Trophoblast cell (in vitro differentiated cells and primary cell): ENCODE data around the gene NTN4.
A peak's percentile ranks its signal among the peaks of the same experiment; 100 is the strongest.

ENCODE experiments used
- DNase-seq, 2 donors: peaks; one replicate each; pipeline ENCODE4 v3.0.0-alpha.2; 2016
- H2AFZ ChIP-seq: 2 replicates; pipeline ENCODE4 v1.6.1; 2013; ENCODE audit warnings: low read length, moderate library complexity, mild to moderate bottlenecking; ENCODE audit not compliant: insufficient read depth, poor library complexity
- H2AK5ac ChIP-seq: 2 replicates; pipeline ENCODE4 v1.6.1; 2013; ENCODE audit warnings: mild to moderate bottlenecking, low read length
- H2BK120ac ChIP-seq: 2 replicates; pipeline ENCODE4 v1.6.1; 2013; ENCODE audit warnings: low read length, mild to moderate bottlenecking, moderate library complexity; ENCODE audit not compliant: insufficient read depth, poor library complexity
- H2BK12ac ChIP-seq: 2 replicates; pipeline ENCODE4 v1.6.1; 2013; ENCODE audit warnings: mild to moderate bottlenecking, low read length, moderate library complexity
- H2BK5ac ChIP-seq: 2 replicates; pipeline ENCODE4 v1.6.1; 2013; ENCODE audit warnings: low read length, low read depth, moderate library complexity, mild to moderate bottlenecking; ENCODE audit not compliant: poor library complexity
- H3K14ac ChIP-seq: 2 replicates; pipeline ENCODE4 v1.6.1; 2013; ENCODE audit warnings: mild to moderate bottlenecking, low read length
- H3K18ac ChIP-seq: 2 replicates; pipeline ENCODE4 v1.6.1; 2013; ENCODE audit warnings: mild to moderate bottlenecking, low read length
- H3K23ac ChIP-seq: 2 replicates; pipeline ENCODE4 v1.6.1; 2013; ENCODE audit warnings: low read length
- H3K27ac ChIP-seq: 2 replicates; pipeline ENCODE4 v1.5.1; 2013; ENCODE audit warnings: low read depth, mild to moderate bottlenecking, inconsistent platforms, low read length, moderate library complexity
- H3K27me3 ChIP-seq: 2 replicates; pipeline ENCODE4 v1.6.1; 2013; ENCODE audit warnings: inconsistent platforms, mild to moderate bottlenecking, low read length, moderate library complexity; ENCODE audit not compliant: insufficient read depth
- H3K36me3 ChIP-seq, 2 experiments: 1 replicate in 1 of 2; 2 replicates in 1 of 2; pipeline ENCODE4 v1.6.1; 2013; ENCODE audit warnings: low read length in 2 of 2, mild to moderate bottlenecking in 2 of 2, moderate library complexity in 1 of 2; ENCODE audit not compliant: insufficient read depth in 2 of 2, control insufficient read depth in 1 of 2
- H3K4ac ChIP-seq: 2 replicates; pipeline ENCODE4 v1.6.1; 2013; ENCODE audit warnings: low read depth, mild to moderate bottlenecking, low read length, moderate library complexity
- H3K4me1 ChIP-seq, 2 experiments: 1 replicate in 1 of 2; 2 replicates in 1 of 2; pipeline ENCODE4 v1.6.1; 2013; ENCODE audit warnings: low read length in 2 of 2, mild to moderate bottlenecking in 2 of 2, moderate library complexity in 1 of 2; ENCODE audit not compliant: insufficient read depth in 2 of 2, control insufficient read depth in 1 of 2
- H3K4me2 ChIP-seq: 2 replicates; pipeline ENCODE4 v1.6.1; 2013; ENCODE audit warnings: inconsistent platforms, mild to moderate bottlenecking, low read length, moderate library complexity
- H3K4me3 ChIP-seq: 2 replicates; pipeline ENCODE4 v1.5.1; 2013; ENCODE audit warnings: mild to moderate bottlenecking, low read depth, low read length, inconsistent platforms
- H3K79me1 ChIP-seq: one replicate; pipeline ENCODE4 v1.6.1; 2013; ENCODE audit warnings: low read length
- H3K79me2 ChIP-seq: 2 replicates; pipeline ENCODE4 v1.6.1; 2013; ENCODE audit warnings: low read length, mild to moderate bottlenecking; ENCODE audit not compliant: control insufficient read depth, insufficient read depth, poor library complexity
- H3K9ac ChIP-seq: 2 replicates; pipeline ENCODE4 v1.6.1; 2013; ENCODE audit warnings: mild to moderate bottlenecking, low read length
- H3K9me3 ChIP-seq: 2 replicates; pipeline ENCODE4 v1.6.1; 2013; ENCODE audit warnings: low read depth, mild to moderate bottlenecking, control low read depth, inconsistent platforms, low read length; ENCODE audit not compliant: insufficient read depth
- H4K12ac ChIP-seq: 2 replicates; pipeline ENCODE4 v1.6.1; 2013; ENCODE audit warnings: low read depth, mild to moderate bottlenecking, low read length, moderate library complexity
- H4K8ac ChIP-seq: 2 replicates; pipeline ENCODE4 v1.6.1; 2013; ENCODE audit warnings: low read depth, mild to moderate bottlenecking, low read length, moderate library complexity
- H4K91ac ChIP-seq: one replicate; pipeline ENCODE4 v1.6.1; 2013; ENCODE audit warnings: low read depth, mild to moderate bottlenecking, low read length, moderate library complexity
- WGBS: extraction: QIAGEN DNeasy Blood & Tissue Kit; methylation state at CpG from one replicate; pipeline ENCODE4 v1.1.7; 2013; ENCODE audit warnings: missing lambda C conversion rate; ENCODE audit not compliant: insufficient read length, insufficient coverage; ENCODE audit errors: extremely low coverage; 5-methylcytosine and 5-hydroxymethylcytosine counted together

NTN4 gene

GRCh38 chr12:95626854-95627253 lies 163.7 kb downstream of the NTN4 start:
- Histone ChIP-seq H2BK5ac (no peak overlapping the region), H3K18ac (no peak overlapping the region), H3K36me3 (no peaks in the 10 kb centered on the region), H3K4me2 (no peak overlapping the region), H3K14ac (no peak overlapping the region), H3K27ac (no peak overlapping the region), H3K23ac (no peak overlapping the region), H2BK120ac (no peak overlapping the region), H2BK12ac (no peak overlapping the region), H4K8ac (no peak overlapping the region), H4K12ac (no peak overlapping the region), H3K79me2 (no peaks in the 10 kb centered on the region), H3K27me3 (no peaks in the 10 kb centered on the region), H3K4me3 (no peak overlapping the region), H2AK5ac (no peak overlapping the region), H2AFZ (no peak overlapping the region), H3K4ac (no peak overlapping the region), H3K79me1 (peaks cover 11% of the 10 kb centered on the region), H3K9me3 (no peaks in the 10 kb centered on the region), H4K91ac (no peak overlapping the region), H3K9ac (no peak overlapping the region), H3K4me1 (peaks cover 3 to 9% of the 10 kb centered on the region in 2 experiments)
- no peak for DNase-seq
- WGBS = no CpG with 5 or more reads among the region's 5 CpGs

- DNase-seq = no peak
- Histone ChIP-seq H3K27me3 (no peaks in the 10 kb centered on the region), H3K27ac (no peak overlapping the region), H4K12ac (no peak overlapping the region), H2BK12ac (no peak overlapping the region), H3K4me3 (no peak overlapping the region), H3K18ac (no peak overlapping the region), H3K9ac (no peak overlapping the region), H3K23ac (no peak overlapping the region), H3K9me3 (no peaks in the 10 kb centered on the region), H3K79me1 (peaks cover 11% of the 10 kb centered on the region), H3K4ac (no peak overlapping the region), H3K36me3 (no peaks in the 10 kb centered on the region), H3K14ac (no peak overlapping the region), H3K4me2 (no peak overlapping the region), H2AK5ac (no peak overlapping the region), H4K8ac (no peak overlapping the region), H2BK120ac (no peak overlapping the region), H4K91ac (no peak overlapping the region), H3K4me1 (peaks cover 3 to 9% of the 10 kb centered on the region in 2 experiments), H2BK5ac (no peak overlapping the region), H3K79me2 (no peaks in the 10 kb centered on the region), H2AFZ (no peak overlapping the region)
- WGBS = no CpG with 5 or more reads among the region's 4 CpGs
Observed at GRCh38 chr12:95625012-95625411, 165.6 kb downstream of the NTN4 start.

GRCh38 chr12:95624589-95624988 lies 166.0 kb downstream of the NTN4 start:
- Histone ChIP-seq H2BK12ac (no peak overlapping the region), H3K4me1 (peaks cover 3 to 9% of the 10 kb centered on the region in 2 experiments), H2AK5ac (no peak overlapping the region), H3K9ac (no peak overlapping the region), H3K79me1 (peaks cover 11% of the 10 kb centered on the region), H3K18ac (no peak overlapping the region), H4K91ac (no peak overlapping the region), H4K8ac (no peak overlapping the region), H3K79me2 (no peaks in the 10 kb centered on the region), H3K14ac (no peak overlapping the region), H3K23ac (no peak overlapping the region), H2BK5ac (no peak overlapping the region), H3K9me3 (no peaks in the 10 kb centered on the region), H3K4ac (no peak overlapping the region), H3K27me3 (no peaks in the 10 kb centered on the region), H3K4me2 (no peak overlapping the region), H2BK120ac (no peak overlapping the region), H3K27ac (no peak overlapping the region), H2AFZ (no peak overlapping the region), H4K12ac (no peak overlapping the region), H3K36me3 (no peaks in the 10 kb centered on the region), H3K4me3 (no peak overlapping the region)
- peak; percentile 51 to 90 for DNase-seq
- no CpG with 5 or more reads among the region's 7 CpGs for WGBS

- no peak overlapping the region for H2AK5ac ChIP-seq
- H3K4me2 ChIP-seq = no peak overlapping the region
- H2BK5ac ChIP-seq = no peak overlapping the region
- H3K18ac ChIP-seq = no peak overlapping the region
- peak overlapping the region; percentile 50 for H4K91ac ChIP-seq
- H3K9ac ChIP-seq = no peak overlapping the region
- peaks cover 3 to 9% of the 10 kb centered on the region in 2 experiments for H3K4me1 ChIP-seq
- H2AFZ ChIP-seq = no peak overlapping the region
- no peak overlapping the region for H3K23ac ChIP-seq
- no peaks in the 10 kb centered on the region for H3K36me3 ChIP-seq
- H3K14ac ChIP-seq = no peak overlapping the region
- H3K27me3 ChIP-seq = no peaks in the 10 kb centered on the region
- no peak overlapping the region for H4K8ac ChIP-seq
- H3K27ac ChIP-seq = peak overlapping the region; percentile 5
- DNase-seq = peak; percentile 95 to 98
- H3K4ac ChIP-seq = no peak overlapping the region
- H3K9me3 ChIP-seq = no peaks in the 10 kb centered on the region
- no peak overlapping the region for H4K12ac ChIP-seq
- WGBS = no CpG with 5 or more reads among the region's 18 CpGs
- H3K79me1 ChIP-seq = peaks cover 11% of the 10 kb centered on the region
- peak overlapping the region; percentile 6 for H2BK12ac ChIP-seq
- H2BK120ac ChIP-seq = no peak overlapping the region
- no peaks in the 10 kb centered on the region for H3K79me2 ChIP-seq
- H3K4me3 ChIP-seq = no peak overlapping the region
Observed at GRCh38 chr12:95623554-95624170, 166.9 kb downstream of the NTN4 start.
